Measurements from ENCODE around the gene NDOR1.

Gene NDOR1

GRCh38 chr9:137184881-137185660 lies 20.4 kb upstream of the NDOR1 start:
- H3K4me3 ChIP-seq (ENCODE audit: low read depth, low read length): no peak overlapping the region
- no peak for TF ChIP-seq CTCF (IDR thresholded peaks at IDR 0.05; ENCODE audit: low read depth, low read length, missing control alignments)

GRCh38 chr9:137185921-137186320 lies 19.6 kb upstream of the NDOR1 start:
- no peak for DNase-seq (ENCODE audit: low read depth)
- H3K4me3 ChIP-seq (ENCODE audit: low read depth, low read length): no peak overlapping the region
- TF ChIP-seq CTCF (IDR thresholded peaks at IDR 0.05; ENCODE audit: low read depth, low read length, missing control alignments): no peak

More at GRCh38 chr9:137184881-137185660, 20.4 kb upstream of the NDOR1 start:
- no peak for DNase-seq (ENCODE audit: low read depth)

GRCh38 chr9:137186385-137186784 lies 19.1 kb upstream of the NDOR1 start:
- H3K4me3 ChIP-seq (ENCODE audit: low read depth, low read length): no peak overlapping the region
- no peak for DNase-seq (ENCODE audit: low read depth)
- no peak for TF ChIP-seq CTCF (IDR thresholded peaks at IDR 0.05; ENCODE audit: low read depth, low read length, missing control alignments)

- no peak for DNase-seq (ENCODE audit: low read depth)
- no peak for TF ChIP-seq CTCF (IDR thresholded peaks at IDR 0.05; ENCODE audit: low read depth, low read length, missing control alignments)
- H3K4me3 ChIP-seq (ENCODE audit: low read depth, low read length): peak overlapping the region; percentile 99
Observed at GRCh38 chr9:137187386-137187785, 18.1 kb upstream of the NDOR1 start.

- H3K4me3 ChIP-seq (ENCODE audit: low read depth, low read length): peak overlapping the region; percentile 99
- TF ChIP-seq CTCF (IDR thresholded peaks at IDR 0.05; ENCODE audit: low read depth, low read length, missing control alignments): no peak
- DNase-seq (ENCODE audit: low read depth): no peak
Observed at GRCh38 chr9:137188086-137188489, 17.4 kb upstream of the NDOR1 start.

- H3K4me3 ChIP-seq (ENCODE audit: low read depth, low read length): peak within 1 kb of the TSS; percentile 99
- DNase-seq (ENCODE audit: low read depth): peak; percentile 81
- peak; percentile 56 for TF ChIP-seq CTCF (IDR thresholded peaks at IDR 0.05; ENCODE audit: low read depth, low read length, missing control alignments)
Observed at GRCh38 chr9:137188490-137189296, 16.8 kb upstream of the NDOR1 start, which contains the start of the genes ANAPC2 and SSNA1. Gene ANAPC2 (minus strand): TSS chr9:137188560. CDS start chr9:137188532, 28 bp downstream. Gene SSNA1 (plus strand): TSS chr9:137188676. CDS start chr9:137188727, 51 bp downstream.
